HL-60 (cell line): Measurements from ENCODE around the gene ACAD9.

Experiments
- CTCF ChIP-seq: IDR thresholded peaks from one replicate; pipeline ENCODE4 v1.5.1; 2011; ENCODE audit warnings: low read length, control low read depth, inconsistent platforms; ENCODE audit not compliant: insufficient read depth
- GABPA ChIP-seq: IDR thresholded peaks from 2 replicates; pipeline ENCODE4 v1.6.1; 2012; ENCODE audit warnings: low read depth
- POLR2AphosphoS5 ChIP-seq: IDR thresholded peaks from 2 replicates; pipeline ENCODE4 v1.6.1; 2012; ENCODE audit warnings: low read depth
- REST ChIP-seq: IDR thresholded peaks from 2 replicates; pipeline ENCODE4 v1.6.1; 2012; ENCODE audit warnings: low read depth; ENCODE audit not compliant: insufficient replicate concordance
- SPI1 ChIP-seq: IDR thresholded peaks from 2 replicates; pipeline ENCODE4 v1.6.1; 2012; ENCODE audit warnings: low read depth, mild to moderate bottlenecking, borderline replicate concordance

GRCh38 chr3:128914966-128915645 lies 35.7 kb downstream of the ACAD9 start:
- TF ChIP-seq CTCF (no peak), SPI1 (no peak), POLR2AphosphoS5 (no peak), REST (no peak), GABPA (no peak)
